Stimulated activated CD8-positive, alpha-beta memory T cell treated with anti-CD3 and anti-CD28 coated beads, Interleukin-2, amount 100 ng/mL, for 1 hour (primary cell): ENCODE data around the gene ZNF689.
"Not testable (repeated sequence)": the region's sequence is repeated elsewhere in the genome, so short reads cannot be mapped to it uniquely, and the experiment has no call there.

Experiments
- DNase-seq, 2 donors: peaks; one replicate each; pipeline ENCODE4 v3.0.0-alpha.2; 2020; ENCODE audit warnings: low read depth in 2 of 2

ZNF689 gene

DNA sequence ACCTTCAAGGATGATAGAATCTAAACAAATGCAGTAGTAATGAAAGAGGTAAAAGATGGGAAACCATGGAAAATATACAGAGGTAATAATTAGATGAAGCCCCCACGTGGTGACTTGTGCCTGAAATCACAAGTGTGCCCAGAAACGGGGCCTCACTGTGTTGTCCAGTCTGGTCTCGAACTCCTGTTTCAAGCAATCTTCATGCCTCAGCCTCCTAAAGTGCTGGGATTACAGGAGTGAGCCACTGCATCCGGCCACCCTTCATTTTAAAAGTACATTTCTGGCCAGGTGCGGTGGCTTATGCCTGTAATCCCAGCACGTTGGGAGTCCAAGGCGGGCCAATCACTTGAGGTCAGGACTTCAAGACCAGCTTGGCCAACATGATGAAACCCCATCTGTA, 26.4 kb upstream of the ZNF689 start:
- no peak for DNase-seq

DNA sequence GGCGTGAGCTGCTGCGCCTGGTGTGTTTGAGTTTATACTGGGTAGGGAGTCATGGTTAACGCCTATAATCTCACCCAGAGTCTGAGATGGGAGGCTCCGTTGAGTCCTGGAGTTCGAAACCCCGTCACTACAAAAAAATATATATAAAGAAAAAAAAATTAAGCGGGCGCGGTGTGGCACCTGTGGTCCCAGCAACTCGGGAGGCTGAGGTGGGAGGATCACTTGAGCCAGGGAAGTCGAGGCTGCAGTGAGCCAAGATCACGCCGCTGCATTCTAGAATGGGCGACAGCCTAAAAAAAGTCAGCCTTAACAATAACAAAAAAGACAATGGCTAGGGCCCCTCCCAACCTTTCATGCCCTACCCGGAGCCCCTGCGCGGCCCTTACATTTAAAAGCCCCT, 23.3 kb upstream of the ZNF689 start:
- no peak for DNase-seq

DNA sequence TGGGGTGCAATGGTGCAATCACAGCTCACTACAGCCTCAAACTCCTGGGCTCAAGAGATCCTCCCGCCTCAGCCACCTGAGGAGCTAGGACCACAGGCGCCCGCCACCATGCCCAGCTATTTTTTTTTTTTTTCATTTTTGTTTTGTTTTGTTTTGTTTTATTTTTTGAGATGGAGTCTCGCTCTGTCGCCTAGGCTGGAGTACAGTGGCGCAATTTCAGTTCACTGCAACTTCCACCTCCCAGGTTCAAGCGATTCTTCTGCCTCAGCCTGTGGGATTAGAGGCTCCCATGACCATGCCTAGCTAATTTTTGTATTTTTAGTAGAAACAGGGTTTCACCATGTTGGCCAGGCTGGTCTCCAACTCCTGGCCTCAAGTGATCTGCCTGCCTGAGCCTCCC, 22.3 kb upstream of the ZNF689 start:
- DNase-seq: not testable (repeated sequence)

DNA sequence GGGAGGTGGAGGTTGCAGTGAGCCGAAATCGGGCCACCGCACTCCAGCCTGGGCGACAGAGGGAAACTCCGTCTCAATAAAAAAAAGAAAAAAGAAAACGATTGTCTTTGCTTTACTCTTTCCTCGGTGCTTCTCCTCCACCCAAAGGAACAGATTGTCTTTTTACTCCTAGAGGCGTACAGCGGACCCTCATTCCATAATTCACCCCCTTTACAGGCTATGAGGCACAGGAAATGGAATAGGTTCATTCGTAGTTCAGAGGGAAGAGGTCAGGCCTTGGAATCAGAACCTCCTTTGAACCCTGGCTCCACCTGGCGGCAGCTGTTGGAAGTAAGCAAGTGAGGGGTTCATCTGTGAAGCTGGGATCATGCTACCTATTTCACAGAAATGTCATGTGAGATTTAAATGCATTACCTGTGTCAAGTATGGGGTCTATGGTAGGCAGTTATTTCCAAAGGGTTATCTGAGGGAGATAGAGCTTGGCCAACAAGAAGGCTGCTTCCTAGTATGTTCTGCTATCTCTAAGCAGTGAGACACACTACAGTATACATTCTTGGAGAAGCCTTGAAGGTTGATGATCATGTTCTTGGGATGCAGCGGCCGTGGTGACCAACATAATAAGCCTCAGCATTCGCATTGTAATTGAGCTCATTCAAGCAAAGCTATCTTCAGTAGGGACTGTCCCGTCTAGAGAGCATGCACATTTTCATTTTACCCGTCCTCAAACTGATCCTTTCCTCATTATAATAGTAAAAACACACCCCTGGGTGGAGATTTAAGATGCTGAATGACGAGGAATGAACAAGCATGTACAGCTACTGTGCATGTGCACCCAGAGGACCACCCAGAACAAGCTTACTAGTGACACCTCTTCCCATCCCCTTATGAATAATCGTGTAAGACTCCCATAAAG, 18.7 kb upstream of the ZNF689 start:
- DNase-seq: peak; percentile 75 to 80

DNA sequence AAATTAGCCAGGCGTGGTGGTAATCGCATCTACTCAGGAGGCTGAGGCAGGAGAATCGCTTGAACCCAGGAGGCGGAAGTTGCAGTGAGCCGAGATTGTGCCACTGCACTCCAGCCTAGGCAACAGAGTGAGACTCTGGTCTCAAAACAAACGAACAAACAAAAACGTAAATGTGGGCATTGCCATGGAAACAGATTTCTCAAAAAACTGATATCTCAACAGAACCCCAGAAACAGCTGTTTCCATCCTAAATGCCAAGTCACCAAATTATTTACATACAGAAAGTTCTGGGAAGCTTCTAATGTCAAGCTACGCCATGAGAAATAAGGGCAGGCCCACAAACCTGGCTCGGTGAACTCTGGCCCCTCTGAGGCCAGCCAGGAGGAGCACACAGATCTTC, 16.0 kb upstream of the ZNF689 start:
- no peak for DNase-seq

DNA sequence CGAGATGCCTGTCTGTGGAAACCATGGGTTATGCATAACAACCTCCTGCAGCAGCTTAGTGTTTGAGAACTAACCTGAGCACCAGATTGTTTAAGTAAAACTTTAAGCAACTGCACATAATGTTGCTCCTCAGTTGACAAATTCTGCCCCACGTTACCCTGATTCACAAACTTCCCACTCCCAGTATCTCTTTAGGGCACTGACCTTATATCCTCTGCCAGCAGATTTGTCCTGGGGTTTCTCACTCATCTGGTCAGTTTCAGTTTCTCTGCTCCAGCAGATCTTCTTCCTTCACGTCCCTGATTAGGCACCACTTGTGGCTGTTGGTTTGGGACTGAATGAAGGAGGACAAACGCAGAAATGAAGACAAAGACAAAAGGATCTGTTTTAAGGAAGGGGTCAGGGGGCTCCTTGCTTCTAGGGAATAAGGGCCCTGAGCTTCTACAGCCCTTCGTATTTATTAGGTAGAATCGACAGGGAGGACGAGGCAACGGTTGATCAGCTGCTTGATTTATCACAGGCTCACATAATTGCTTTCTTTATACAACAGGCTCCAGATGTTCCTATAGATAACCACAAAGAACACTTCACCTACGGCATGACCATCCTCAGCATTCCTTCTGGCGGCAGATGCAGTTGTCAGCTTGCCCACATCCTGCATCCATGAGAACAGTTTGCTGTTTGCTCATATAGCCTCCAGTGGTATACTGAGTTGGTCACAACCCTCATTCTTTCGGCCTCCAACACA, 13.5 kb upstream of the ZNF689 start:
- no peak for DNase-seq

DNA sequence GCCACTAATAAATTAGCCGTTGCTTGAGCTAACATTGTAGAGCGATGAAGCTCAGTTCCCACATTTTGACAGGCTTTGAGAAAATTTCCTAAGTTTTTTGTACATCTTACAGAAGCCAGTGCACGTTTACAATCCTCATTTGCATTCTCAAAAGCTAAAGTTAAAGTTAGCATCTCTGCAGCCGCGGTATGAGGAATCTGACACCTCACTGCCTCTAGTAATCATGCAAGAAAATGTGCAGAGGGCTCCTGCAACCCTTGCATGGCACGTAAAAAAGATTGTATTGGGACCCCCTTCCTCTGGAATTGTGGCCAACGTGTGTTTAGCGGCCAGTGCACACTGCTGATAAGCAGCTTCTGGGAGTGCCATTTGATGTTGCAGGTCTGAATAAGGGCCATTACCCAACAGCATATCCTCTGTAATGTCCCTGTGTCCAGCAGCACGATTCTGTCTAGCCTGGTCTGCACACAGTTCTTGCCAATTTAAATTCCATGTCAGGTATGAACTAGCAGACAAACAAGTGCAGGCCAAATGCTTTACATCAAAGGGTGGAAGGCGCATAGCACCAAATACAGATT, 12.4 kb upstream of the ZNF689 start:
- no peak for DNase-seq

DNA sequence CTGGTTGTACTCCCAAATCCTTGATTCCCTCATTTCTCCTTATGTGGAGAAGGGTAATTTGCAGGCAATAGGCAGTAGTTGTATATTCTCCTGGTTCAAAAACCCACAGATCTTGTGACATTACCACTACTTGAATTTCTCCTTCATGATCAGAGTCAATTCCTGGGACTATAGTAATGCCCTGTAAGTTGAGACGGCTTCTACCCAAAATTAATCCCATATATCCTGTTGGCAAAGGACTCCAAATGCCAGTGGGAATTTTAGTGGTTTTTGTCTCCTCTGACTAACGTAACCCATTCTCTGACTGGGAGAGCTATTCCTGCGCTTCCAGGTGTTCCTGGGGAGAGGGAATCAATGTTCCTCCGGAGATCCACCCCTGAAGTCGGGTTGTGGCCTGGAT, 11.6 kb upstream of the ZNF689 start:
- DNase-seq: no peak

DNA sequence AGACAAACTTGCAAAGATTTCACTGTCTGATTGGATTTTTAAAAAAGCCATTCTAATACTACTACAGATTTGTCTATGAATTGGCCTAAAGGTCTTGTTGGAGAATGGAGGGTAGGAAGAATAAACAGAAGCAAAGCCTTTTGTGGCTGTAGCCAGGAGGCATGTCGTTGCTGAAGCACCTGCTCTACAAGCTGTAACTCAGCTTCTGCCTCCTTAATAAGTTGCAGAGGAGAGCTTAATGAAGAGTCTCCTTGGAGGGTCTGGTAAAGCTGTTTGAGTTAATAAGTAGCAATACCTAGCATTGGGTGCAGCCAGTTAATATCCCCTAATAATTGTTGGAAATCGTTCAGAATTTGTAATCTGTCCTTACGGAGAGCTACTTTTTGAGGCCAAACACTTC, 10.0 kb upstream of the ZNF689 start:
- DNase-seq: no peak

DNA sequence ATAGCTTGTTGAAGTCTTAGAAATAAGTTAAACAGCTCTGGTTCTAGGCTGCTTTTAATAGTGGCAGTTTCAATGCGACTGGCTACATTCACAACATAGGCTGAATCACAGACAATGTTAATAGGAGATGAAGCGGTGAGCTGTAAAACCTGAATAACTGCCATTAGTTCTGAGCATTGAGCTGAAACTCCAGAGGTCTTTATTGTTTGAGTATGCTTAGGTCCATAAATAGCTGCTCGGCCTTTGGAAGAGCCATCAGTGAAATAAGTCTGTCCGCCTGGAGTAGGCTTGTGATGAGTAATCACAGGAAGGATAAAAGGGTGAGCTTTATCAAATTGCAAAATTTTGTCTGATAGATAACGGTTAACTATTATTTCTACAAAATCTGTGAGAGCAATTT, 9.4 kb upstream of the ZNF689 start:
- no peak for DNase-seq

DNA sequence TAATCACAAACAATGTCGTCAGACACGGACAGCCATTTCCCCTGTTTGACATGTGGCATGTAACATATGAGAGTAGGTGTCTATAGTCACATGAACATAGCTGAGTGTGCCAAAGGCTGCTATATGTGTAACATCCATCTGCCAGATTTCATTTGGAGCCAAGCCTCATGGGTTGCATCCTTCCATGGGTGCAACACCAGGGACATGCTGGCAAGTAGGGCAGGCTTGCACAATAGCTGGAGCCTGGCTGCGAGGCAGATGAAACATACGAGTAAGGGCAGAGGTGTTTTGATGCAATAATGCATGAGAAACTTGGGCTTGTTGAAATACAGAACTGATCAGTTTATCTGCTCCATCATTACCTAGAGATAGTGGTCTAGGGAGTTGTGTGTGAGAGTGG, 9.0 kb upstream of the ZNF689 start:
- no peak for DNase-seq

DNA sequence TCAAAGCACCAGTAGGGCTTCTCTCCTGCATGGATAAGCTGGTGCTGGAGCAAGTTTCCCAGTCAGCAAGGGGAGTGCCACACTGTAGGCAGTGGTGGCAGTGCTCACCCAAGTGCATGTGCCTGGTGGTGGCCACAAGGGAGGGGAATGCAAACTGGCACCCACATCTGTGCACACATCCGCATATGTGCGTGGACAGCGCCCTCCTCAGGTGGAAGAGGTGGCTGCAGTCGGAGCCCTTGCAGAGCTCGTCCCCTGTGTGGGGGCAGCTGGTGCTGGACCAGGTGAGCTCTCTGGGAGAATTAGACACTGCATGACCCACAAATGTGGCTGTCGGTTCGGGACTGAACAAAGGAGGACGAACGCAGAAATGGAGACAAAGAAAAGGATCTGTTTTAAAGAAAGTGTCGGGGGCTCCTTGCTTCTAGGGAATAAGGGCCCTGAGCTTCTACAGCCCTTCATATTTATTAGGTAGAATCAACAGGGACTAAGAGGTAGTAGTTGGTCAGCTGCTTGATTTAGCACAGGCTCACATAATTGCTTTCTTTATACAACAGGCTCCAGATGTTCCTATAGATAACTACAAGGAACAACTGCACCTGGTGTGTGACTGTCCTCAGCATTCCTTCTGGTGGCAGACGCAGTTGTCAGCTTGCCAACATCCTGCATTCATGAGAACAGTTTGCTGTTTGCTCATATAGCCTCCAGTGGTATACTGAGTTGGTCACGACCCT, 5.3 kb upstream of the ZNF689 start:
- peak; percentile 31 to 35 for DNase-seq

DNA sequence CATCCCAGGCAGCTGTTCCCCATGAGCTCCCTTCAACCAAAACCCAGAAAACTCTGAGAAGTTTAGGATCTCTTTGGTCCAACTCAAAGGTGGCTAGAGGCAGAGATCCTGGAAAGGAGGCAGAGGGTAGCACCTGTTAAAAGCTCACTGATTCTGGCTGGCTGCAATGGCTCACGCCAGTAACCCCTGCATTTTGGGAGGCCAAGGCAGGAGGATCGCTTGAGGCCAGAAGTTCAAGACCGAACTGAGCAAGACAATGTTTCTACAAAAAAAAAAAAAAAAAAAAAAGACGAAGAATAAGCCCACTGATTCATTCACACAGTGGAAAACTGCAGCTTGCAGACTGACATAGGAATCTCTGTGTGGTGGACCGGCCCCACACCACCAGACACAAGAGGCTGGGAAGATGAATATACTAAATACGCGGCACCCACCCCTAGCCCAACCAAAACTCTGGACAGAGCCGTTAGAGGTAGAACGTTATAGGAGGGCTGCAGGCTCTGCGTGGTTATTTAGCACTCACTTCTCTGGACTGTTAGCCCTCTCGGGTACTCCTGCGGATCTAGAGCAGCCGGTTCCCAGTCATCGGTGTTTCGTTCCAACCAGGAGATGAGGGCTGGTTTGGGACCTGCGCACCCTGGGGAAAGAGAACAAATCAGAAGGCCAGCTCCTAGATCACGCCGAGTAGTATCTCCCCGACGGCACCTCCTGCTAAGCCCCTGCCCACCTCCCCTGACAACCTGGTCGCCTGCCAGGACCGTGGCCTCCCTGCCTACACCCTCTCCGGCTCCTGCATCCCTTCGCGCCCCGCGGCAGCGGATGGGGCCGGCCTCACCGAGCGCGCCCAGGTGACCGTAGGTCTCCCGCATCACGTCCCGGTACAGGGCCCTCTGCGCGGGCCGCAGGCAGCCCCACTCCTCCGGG, 925 bp downstream of the ZNF689 start:
- peak; percentile 4 to 5 for DNase-seq

DNA sequence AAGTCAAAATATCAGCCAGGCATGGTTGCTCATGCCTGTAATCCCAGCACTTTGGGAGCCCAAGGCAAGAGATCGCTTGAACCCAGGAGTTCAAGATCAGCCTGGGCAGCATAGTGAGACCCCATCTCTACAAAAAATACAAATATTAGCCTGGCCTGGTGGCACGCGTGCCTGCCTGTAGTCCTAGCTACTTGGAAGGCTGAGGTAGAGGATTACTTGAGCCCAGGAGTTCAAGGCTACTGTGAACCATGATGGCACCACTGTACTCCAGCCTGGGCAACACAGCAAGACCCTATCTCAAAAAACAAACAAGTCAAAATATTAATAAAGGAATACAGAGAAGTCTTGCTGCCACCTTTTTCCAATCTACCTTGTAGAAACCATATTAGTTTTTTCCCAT, 4.2 kb downstream of the ZNF689 start:
- no peak for DNase-seq

DNA sequence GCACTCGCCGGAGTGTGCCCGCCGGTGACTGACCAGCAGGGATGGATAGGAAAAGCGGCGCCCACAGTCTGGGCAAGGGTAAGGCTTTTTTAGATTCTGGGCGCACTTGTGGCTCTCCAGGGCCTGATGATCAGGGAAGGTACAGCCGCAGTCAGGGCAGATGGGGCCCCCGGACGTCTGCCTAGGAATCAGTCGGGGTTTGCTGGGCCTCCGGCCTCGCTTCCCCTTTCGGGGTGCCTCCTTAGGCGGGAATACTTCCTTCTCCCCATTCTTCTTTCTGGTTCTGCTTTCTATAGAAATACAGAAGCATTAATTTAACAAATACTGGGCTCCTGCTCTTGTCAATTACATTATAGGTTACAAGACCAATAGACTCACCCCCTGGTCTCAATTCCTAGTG, 5.0 kb downstream of the ZNF689 start:
- DNase-seq: no peak

DNA sequence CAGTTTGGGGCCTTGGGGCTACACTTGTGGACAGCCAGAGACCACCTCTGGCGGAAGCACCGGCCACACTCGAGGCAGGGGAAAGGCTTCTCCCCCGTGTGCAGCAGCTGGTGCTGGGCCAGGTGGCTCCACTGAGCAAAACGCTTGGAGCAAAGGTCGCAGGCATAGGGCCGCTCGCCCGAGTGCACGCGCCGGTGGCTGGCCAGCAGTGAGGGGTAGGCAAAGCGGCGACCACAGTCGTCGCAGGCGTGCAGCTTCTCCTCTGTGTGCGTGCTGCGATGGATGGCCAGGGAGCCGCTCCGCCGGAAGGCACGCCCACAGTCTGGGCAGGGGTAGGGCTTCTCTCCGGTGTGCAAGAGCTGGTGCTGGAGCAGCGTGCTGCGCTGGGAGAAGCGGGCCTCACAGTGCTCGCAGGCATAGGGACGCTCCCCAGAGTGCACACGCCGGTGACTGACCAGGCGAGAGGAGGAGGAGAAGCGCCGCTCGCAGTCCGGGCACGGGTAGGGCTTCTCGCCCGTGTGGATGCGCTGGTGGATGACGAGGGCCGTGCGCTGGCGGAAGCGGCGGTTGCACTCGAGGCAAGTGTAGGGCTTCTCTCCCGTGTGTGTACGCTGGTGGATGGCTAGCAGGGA, 5.8 kb downstream of the ZNF689 start:
- no peak for DNase-seq

DNA sequence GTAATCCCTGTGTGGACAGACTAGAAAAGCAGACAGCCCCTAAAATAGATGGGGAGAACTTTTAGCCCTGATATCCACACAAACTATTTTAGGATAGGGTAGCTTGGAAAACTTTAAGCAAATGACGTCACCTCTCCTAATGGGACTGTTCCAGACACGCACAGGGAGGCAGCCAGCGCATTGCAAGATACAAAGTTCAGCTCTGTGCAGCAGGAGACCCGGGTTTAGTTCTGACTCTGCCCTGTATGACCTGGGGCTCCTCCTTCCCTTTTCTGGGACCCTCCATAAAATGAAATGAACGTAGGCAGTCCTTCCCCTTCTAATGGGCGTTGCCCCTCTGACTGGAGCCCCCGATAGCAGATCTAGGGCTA, 6.3 kb downstream of the ZNF689 start:
- no peak for DNase-seq

DNA sequence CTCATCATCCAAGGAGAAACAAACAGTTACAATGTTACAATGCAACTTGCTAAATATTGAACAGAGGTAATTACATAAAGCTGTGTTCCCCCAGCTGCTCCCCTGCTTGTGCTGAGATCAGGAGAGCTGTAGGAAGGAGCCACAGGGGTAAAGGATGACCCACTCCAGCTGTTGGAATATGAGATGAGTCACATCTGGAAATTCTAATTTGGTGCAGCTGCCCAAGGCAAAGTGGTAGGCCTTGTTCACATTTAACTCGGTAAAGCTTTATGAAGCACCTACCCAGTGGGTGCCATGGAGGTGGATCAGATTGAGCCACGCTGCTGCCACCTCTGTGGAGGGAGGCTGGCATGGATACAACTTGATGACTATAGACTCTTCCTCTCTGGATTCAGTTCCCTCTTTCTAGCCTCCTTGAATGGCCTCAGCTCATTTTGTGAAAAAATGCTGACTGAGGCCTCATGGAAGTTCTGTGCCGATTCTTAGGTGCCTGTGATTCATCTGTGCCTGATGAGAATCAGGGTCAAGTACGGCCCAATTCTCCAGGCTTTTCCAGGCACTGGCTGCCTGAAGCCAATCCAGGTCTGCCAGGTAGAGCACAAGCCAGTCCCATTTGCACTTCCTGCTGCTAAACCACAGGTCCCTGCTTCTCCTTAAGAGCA, 7.4 kb downstream of the ZNF689 start:
- DNase-seq: no peak

DNA sequence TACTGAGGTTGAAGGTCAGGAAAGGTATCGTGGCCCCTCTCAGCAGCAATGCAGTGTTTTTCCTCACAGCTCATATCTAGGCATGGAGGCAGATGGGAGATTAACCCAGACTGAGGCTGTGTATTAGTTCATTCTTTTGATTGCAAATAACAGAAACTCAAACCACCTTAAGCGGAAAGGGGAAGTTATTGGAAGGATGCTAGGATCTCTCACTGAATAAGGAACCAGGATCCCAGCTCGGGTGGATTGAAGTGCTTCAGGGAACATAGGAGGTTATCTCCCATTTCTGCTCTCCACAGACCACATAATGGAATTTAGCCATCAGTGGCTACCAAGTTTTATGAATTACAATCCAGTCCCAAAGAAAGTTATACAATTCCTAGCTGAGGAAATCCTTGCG, 8.2 kb downstream of the ZNF689 start:
- DNase-seq: no peak

DNA sequence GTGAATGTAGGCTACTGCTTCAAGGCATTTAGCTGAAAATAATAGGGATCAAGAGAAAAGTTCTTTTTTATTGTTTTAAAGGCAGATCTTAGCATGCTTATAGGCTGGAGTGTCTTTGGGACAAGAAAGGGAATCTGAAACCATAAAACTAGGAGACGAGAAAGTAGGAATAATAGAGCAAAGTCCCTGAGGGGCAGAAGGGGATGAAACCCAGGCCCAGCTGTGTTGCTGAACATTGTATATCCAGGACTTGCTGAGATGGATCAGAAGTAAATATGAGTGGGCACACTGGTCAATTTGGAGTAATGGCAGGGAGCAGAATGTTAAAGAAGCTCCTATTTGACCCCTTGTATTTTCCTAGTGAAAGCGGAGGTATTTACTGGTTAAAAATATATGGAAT, 9.3 kb downstream of the ZNF689 start:
- DNase-seq: no peak
